Urothelium cell line (cell line): ENCODE measurements around the gene JAK1.

Source experiments
- DNase-seq: peaks from one replicate; pipeline ENCODE4 v3.0.0; 2011; ENCODE audit warnings: low spot score, mixed read lengths
- FAIRE-seq: peaks from 2 replicates; lab custom pipeline; 2011; peaks lifted over from hg19 to GRCh38; lab: Jason Lieb, UNC

JAK1 gene

GRCh38 chr1:64980745-64981600 is 14.6 kb upstream of the JAK1 start:
- FAIRE-seq (no peak), DNase-seq (no peak)

DNA sequence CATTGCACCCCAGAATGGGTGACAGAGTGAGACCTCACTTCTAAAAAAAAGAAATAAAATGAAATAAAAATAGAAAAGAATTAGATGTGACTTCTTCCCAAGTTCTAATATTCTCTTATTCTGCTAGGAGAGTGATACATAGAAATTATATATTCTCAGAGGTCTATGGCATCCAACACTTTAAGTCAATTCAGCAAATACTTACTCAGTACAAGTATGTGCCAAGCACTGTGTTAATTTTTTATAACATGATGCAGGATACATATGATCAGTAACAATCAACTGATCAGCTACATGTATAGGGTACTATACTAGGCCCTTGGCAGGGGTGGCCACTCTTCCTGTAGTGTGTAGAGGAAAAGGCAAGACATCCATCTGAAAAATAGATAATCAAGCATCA is 13.0 kb upstream of the JAK1 start:
- DNase-seq (no peak), FAIRE-seq (no peak)

GRCh38 chr1:64976361-64976760 is 10.0 kb upstream of the JAK1 start:
- FAIRE-seq (no peak), DNase-seq (no peak)

DNA sequence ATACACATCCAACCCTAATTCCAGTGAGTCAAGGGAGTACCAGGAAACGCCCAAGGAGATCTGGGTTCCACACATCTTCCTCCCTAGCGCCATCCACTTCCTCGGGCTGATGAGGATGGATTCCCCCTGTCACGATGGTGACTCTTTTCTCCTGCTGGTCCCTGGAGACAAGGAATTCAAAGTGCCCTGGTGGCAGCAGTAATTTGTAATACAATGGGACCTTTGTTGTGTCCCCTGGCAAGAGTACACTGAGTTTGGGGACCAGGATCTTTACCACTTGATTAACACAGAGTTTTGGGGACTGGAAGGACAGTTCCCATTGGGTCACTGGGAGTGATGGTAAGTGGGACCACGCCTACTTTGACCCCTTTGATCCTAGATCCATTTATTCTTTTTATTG is 9.4 kb upstream of the JAK1 start:
- FAIRE-seq (no peak), DNase-seq (no peak)

DNA sequence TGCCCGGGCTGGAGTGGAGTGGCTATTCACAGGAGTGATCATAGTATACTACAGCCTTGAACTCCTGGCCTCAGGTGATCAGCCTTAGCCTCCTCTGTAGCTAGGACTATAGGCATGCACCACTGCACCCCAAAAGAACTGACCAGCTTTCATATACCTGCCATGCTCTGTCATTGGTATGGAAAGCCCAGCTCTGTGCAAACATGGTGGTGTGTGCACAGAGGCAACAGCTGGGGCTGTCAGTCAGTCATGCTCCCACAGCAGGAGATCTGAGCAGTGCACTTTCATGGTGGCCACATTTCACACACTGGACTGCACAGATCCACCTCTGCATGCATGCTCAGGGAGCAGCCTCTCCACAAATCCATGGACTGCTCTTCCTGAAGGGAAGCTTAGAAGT is 8.8 kb upstream of the JAK1 start:
- no peak for FAIRE-seq
- no peak for DNase-seq

GRCh38 chr1:64974288-64974825 is 8.0 kb upstream of the JAK1 start:
- no peak for FAIRE-seq

DNA sequence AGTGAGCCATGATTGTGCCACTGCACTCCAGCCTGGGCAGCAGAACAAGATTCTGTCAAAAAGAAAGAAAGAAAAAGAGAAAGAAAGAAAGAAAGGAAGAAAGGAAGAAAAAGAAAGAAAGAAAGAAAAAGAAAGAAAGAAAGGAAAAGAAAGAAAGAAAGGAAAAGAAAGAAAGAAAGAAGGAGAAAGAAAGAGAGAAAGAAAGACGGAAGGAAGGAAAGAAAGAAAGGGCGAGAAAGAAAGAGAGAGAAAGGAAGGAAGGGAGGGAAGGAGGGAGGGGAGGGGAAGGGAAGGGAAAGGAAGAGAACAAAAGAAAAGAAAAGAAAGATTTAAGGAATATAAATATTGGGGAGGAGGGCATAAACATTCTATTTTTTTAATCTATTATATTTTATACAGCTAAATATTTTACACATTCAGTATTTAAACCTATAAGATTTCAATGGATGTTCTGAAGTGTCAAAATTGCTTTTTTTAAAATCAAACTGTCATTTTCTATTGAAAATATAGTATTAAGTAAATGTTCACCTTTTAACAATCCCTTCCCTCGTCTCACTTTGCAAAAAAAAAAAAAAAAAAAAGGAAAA is 6.8 kb upstream of the JAK1 start:
- FAIRE-seq (no peak), DNase-seq (no peak)

More at GRCh38 chr1:64974288-64974825, 8.0 kb upstream of the JAK1 start:
- no peak for DNase-seq

GRCh38 chr1:64969305-64970046 is 3.1 kb upstream of the JAK1 start:
- FAIRE-seq (no peak), DNase-seq (no peak)

- DNase-seq (no peak), FAIRE-seq (no peak)
Measured at GRCh38 chr1:64967381-64967780, 1.0 kb upstream of the JAK1 start.

DNA sequence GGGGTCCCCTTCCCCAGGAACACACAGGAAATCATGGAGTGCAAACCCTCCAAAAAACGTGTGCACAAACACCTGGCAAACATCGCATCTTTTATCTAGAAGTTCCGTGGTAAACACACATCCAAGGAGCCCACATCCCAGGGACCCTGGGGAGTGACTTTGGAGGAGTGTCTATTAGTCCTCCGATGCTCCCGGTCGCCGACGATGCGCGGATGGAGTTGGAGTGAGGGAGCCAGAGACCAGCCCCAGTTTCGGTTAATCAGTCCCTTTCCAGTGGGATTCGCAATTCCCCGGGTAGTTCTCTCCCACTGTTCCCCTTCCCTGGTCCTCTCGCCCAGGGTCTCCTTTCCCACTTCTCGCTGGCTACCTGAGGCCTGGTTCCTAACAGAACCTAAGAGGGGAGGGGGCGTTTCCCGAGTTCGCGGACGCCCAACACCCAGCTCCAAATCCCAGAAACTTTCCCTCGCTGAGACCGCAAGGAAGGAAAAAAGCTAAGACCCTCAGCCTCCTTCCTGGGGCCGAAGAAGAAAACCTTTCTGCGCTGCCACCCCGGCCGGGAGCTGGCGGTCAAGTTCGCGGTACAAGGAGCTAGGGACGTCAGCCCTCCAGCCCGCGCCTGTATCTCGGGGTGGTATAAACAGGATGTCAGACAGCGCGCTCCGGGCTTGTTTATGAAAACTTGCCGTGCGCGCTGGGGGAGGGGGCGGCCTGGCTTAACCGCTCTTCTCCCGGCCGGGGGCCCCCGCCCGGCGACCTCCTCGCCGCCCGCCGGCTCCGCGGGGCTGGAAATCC is 787 bp downstream of the JAK1 start:
- DNase-seq (peak; percentile 64), FAIRE-seq (no peak)

DNA sequence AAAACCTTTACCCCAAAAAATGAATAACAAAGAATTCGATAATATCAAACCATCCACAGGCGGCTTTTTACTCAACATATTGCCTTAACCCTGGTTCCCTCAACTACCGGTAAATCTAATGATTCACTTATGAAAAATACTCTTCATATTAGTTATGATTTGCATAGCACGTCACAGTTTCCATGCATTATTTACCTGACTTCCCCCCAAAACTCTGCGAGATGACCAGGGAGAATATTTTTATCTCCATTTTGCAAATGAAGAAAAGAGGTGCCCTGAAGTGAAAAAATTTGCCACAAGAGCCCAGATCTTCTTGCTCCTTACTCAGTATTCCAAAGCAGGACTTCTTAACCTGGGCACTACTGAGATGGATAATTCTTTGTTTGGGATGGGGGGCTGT is 2.9 kb downstream of the JAK1 start:
- FAIRE-seq, result no peak

DNA sequence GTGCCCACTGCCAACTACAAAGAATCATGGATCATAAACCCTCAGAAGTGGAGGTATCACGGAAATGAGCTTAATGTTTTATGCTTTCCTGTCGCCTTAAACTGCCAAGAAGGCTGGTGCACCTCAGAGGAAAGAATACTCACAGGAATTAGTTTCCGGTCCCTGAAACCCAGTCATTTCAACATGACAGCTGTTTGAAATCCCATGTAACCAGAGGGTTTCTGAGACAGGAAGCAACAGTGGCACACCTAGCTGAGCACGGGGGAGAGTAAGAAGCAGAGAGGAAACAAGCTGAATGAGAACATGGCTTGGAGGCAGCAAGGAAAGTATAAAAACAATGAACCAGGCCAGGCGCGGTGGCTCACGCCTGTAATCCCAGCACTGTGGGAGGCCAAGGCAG is 3.9 kb downstream of the JAK1 start:
- FAIRE-seq, result no peak
- DNase-seq, result no peak

More for the DNA sequence above, 2.9 kb downstream of the JAK1 start:
- no peak for DNase-seq

- FAIRE-seq (no peak), DNase-seq (no peak)
Measured at GRCh38 chr1:64961923-64962322, 4.4 kb downstream of the JAK1 start.

GRCh38 chr1:64960731-64961130 is 5.6 kb downstream of the JAK1 start:
- no peak for FAIRE-seq
- no peak for DNase-seq

GRCh38 chr1:64959986-64960385 is 6.4 kb downstream of the JAK1 start:
- DNase-seq (no peak), FAIRE-seq (no peak)

GRCh38 chr1:64956733-64957441 is 9.5 kb downstream of the JAK1 start:
- FAIRE-seq, result no peak
- no peak for DNase-seq

DNA sequence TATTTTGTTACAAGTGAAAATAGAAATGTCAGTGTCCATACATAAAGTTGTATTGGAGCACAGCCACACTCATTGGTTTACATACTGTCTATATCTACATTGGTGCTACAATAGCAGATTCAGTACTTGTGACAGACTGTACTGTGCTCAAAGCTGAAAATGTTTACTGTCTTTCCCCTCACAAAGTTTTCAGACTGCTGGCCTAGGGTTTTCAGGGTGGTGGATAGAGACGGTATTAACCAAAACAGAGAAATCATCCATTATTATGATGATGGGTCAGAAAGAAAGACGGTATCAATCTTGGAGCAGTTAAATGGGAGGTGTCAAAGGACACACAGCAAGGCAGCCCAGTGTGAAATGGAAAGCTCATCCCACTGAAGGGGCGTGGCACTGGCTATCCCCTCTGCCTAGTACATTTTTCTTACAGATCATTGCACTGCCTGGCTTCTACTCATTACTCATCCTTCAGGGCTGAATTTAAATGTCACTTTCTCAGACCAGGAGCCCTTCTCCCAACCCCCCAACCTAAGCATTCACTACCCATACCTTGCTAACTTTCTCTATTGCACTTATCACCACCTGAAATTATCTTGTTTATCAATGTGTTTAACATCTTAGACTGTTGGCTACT is 10.2 kb downstream of the JAK1 start:
- no peak for FAIRE-seq
- DNase-seq, result no peak

- FAIRE-seq, result no peak
- DNase-seq, result no peak
Measured at GRCh38 chr1:64955097-64956009, 11.0 kb downstream of the JAK1 start.

GRCh38 chr1:64953241-64953640 is 13.1 kb downstream of the JAK1 start:
- no peak for FAIRE-seq
- no peak for DNase-seq
